ENCODE data around the gene KDM2A.
"Not testable (repeated sequence)": the region's sequence is repeated elsewhere in the genome, so short reads cannot be mapped to it uniquely, and the experiment has no call there.

The KDM2A gene

DNA sequence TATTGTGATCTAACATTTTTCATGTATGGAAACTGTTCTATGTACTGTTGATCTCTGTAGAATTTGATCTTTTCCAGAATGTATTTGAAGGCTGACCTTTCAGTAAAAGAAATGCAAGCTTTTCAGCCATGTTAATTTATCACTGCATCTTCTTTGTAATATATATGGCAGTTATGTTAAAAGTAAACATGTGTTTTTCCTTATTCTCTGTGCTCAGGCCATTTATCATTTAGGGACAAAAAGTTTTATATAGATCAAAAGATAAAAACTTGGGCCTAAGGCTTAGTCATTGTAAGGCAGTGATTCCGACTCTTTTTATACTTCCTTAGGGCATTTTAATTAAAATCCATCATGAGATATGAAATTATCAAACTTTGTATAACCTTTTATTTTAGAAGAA is 48.7 kb downstream of the KDM2A start:
- DNase-seq (ENCODE audit: low spot score): no peak

DNA sequence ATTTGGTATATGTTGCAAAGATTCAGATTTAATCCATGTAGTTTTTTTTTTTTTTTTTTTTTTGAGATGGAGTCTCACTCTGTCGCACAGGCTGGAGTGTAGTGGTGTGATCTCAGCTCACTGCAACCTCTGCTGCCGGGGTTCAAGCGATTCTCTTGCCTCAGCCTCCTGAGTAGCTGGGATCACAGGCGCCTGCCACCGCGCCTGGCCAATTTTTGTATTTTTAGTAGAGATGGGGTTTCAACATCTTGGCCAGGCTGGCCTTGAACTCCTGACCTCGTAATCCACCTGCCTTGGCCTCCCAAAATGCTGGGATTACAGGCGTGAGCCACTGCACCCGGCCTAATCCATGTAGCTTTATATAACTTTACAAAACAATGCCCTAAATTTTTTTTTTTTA is 49.8 kb downstream of the KDM2A start:
- not testable (repeated sequence) for DNase-seq (ENCODE audit: low spot score)

GRCh38 chr11:67174311-67174710 is 55.2 kb downstream of the KDM2A start:
- DNase-seq (ENCODE audit: low spot score): no peak

DNA sequence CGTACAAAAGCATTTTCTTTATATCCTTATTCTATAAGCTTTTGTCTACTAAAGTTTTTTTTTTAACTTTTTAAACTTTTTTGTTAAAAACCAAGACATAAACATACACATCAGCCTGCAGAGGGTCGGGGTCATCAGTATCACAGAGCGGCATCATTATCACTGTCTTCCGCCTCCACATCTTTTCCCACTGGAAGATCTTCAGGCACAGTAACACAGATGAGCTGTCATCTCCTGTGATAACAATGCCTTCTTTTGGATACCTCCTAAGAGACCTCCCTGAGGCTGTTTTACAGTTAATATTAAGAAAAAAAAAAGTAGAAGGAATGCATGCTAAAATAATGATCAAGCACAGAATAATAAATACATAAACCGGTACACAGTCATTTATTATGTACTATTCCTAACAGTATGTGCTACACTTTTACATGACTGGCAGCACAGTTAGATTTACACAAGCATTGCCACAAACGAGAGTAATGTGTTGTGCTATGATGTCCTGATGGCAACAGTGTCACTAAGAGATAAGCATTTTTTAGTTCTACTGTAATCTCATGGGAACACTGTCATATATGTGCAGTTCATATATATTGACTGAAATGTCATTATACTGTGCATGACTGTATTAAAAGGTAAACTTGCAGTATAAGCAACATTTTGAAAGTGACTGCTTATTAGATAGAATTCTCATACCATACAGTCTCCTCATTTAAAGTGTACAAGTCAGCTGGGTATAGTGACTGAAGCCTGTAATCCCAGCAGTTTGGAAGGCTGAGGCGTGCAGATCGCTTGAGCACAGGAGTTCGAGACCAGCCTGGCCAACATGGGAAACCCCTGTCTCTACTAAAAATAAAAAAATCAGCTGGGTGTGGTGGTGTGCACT is 58.6 kb downstream of the KDM2A start:
- DNase-seq (ENCODE audit: low spot score): no peak

DNA sequence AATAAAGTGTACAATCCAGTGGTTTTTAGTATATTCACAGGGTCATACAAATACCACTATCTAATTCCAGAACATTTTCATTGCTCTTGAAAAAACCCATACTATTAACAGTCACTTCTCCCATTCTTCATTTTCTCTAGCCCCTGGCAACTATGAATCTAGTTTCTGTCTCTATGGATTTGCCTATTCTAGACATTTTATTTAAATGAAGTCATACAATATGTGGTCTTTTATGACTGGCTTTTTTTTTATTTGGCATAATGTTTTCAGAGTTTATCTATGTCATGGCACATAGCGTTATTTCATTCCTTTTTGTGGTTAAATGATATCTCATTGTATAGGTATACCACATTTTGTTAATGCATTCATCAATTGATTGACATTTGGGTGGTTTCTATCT is 59.4 kb downstream of the KDM2A start:
- DNase-seq (ENCODE audit: low spot score): no peak

GRCh38 chr11:67178878-67179277 is 59.8 kb downstream of the KDM2A start:
- DNase-seq (ENCODE audit: low spot score): no peak

DNA sequence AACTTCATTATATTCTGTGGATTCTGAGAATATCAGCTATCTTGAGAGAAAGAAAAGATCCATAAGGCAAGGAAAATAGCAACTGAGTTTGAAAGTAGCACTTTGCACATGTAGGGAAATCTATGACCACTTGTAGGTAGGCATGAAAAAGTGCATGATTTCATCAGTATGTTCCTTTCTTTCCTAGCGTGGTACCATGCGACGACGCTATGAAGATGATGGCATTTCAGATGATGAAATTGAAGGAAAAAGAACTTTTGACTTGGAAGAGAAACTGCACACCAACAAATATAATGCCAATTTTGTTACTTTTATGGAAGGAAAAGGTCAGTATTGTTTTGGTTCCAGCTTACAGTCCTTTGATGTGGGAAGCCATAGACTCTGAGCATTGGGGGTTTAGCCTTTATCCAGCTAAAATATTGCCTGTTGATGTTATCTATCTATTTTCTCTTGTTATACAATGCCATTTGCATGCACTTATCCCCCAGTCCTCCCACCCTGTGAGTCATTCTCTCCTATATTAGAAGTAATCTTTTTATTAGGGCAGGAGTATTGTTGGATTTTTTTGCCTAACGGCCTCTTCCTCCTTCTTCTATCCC is 60.9 kb downstream of the KDM2A start:
- no peak for DNase-seq (ENCODE audit: low spot score)

- no peak for DNase-seq (ENCODE audit: low spot score)
Observed at GRCh38 chr11:67194096-67194495, 75.0 kb downstream of the KDM2A start.

GRCh38 chr11:67195971-67196456 is 77.0 kb downstream of the KDM2A start:
- peak; percentile 60 for DNase-seq (ENCODE audit: low spot score)

GRCh38 chr11:67197606-67198005 is 78.5 kb downstream of the KDM2A start:
- DNase-seq (ENCODE audit: low spot score): no peak

DNA sequence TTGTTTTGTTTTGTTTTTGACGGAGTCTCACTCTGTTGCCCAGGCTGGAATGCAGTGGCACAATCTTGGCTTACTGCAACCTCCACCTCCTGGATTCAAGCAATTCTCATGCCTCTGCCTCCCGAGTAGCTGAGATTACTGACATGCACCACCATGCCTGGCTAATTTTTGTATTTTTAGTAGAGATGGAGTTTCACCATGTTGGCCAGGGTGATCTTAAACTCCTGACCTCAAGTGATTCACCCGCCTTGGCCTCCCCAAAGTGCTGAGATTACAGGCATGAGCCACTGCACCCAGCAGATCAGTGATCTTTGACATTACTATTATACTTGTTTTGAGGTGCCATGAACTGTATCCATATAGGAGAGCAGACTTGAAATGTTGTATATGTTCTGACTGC is 79.7 kb downstream of the KDM2A start:
- DNase-seq (ENCODE audit: low spot score): not testable (repeated sequence)

DNA sequence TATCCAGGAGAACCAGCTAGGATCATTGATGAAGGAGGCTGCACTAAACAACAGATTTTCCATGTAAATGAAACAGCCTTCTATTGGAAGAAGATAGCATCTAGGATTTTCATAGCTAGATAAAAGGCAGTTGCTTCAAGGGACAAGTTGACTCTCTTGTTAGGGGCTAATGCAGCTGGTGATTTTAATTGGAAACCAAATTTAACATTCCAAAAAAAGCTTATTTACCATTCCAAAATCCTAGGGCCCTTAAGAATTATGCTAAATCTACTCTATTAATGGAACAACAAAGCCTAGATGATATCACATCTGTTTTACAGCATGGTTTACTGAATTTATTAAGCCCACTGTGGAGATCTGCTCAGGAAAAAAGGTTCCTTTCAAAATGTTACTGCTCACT is 80.7 kb downstream of the KDM2A start:
- DNase-seq (ENCODE audit: low spot score): no peak

DNA sequence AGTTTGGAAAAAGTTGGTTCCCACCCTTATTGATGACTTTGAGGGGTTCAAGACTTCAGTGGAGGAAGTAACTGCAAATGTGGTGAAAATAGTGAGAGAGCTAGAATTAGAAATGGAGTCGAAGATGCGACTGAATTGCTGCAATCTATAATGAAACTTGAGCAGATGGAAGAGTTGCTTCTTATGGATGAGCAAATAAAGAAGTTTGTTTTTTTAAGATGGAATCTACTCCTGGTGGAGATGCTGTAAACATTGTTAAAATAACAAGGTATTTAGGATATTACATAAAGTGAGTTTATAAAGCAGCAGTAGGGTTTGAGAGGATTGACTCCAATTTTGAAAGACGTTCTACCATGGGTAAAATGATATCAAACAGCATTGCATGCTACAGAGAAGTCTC is 83.0 kb downstream of the KDM2A start:
- DNase-seq (ENCODE audit: low spot score): no peak

GRCh38 chr11:67204822-67205221 is 85.8 kb downstream of the KDM2A start:
- no peak for DNase-seq (ENCODE audit: low spot score)

DNA sequence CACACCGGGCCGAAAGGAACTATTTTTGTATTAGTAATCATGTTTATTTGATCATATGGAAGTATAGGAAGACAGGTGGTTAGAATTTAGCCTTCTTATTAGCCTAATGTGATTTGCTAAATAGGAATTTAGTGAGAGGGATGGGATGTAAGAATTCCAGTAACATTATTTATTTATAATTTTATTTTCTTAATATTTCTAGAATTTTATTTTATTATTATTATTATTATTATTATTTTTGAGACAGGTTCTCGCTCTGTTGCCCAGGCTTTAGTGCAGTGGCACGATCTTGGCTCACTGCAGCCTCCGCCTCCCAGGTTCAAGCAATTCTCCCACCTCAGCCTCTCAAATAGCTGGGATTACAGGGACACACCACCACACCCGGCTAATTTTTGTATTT is 90.2 kb downstream of the KDM2A start:
- not testable (repeated sequence) for DNase-seq (ENCODE audit: low spot score)

DNA sequence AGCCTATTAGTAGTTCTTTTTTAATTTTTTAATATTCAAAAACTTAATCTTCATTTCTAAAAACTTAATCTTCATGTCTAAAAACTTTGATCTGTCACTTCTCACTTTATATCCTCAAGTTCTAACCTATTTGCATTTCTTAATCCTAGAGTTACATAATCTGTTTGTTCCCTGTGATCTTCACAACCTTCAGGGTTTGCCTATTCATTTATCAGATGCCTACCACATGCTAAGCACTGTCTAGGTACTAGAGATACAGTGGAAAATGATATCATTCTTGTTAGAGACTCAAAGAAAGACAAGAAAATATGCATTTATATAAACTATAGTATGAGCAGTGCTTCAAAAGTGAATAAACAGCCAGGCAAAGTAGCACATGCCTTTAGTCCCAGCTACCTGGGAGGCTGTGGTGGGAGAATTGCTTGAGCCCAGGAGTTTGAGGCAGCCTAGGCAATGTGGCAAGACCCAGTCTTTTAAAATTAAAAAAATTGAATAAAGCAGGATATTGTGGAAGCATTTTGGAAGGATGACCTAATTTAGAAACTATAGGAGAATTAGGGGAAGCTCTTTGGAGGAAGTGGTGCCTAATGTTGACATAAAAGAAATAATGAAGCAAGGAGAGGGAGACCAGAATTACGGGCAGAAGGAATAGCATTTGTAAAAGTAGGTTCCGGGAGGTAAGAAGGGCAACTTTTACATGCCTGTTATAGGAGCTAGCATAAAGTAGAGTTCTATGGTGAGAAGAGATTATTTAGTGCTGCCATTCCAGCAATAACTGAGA is 92.8 kb downstream of the KDM2A start:
- DNase-seq (ENCODE audit: low spot score): no peak

DNA sequence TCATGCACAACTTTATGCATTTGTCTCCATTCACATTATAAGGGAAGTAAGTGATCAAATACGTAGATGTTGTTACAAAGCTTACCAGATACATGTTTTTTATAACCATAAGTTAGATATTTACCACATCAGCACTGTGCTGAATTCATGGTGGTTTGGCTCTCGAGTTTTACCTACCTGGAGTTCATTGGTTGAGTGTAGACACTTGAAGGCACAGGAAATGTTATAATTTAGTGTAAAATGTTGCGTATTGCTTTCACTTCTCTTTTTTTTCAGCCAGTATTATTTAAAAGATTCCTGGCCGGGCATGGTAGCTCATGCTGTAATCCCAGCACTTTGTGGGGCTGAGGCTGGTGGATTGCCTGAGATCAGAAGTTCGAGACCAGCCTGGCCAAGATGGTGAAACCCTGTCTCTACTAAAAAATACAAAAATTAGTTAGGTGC is 94.1 kb downstream of the KDM2A start:
- no peak for DNase-seq (ENCODE audit: low spot score)

DNA sequence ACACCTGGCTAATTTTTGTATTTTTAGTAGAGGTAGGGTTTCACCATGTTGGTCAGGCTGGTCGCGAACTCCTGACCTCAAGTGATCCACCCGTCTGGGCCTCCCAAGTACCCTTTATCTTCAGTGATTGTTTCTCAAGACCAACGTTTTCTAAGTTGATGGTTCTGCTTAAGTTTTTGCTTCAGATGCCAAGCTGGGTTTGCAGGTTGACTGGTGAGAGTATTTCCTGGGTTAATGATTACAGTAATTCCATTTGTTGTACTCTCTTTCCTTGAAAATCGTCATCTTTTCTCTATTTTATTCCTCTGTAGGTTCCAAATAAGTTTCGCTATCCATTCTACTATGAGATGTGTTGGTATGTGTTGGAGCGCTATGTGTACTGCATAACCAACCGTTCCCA is 108.7 kb downstream of the KDM2A start:
- no peak for DNase-seq (ENCODE audit: low spot score)

- no peak for DNase-seq (ENCODE audit: low spot score)
Observed at GRCh38 chr11:67230406-67230805, 111.3 kb downstream of the KDM2A start.

DNA sequence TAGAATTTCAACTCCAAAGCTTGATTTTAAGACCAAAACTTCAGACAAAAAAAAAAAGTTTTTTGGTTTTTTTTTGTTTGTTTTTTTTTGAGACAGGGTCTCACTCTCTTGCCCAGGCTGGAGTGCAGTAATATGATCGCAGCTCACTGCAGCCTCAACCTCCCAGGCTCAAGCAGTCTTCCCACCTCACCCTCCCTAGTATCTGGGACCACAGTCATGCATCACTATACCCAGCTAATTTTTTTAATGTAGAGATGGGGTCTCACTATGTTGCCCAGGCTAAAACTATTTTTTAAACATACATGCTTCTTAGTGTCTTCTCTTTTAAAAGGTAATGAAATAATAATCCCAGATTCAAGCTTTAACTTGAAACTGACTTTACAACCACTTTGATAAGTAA is 111.8 kb downstream of the KDM2A start:
- no peak for DNase-seq (ENCODE audit: low spot score)

- DNase-seq (ENCODE audit: low spot score): no peak
Observed at GRCh38 chr11:67233584-67234190, 114.6 kb downstream of the KDM2A start.

DNA sequence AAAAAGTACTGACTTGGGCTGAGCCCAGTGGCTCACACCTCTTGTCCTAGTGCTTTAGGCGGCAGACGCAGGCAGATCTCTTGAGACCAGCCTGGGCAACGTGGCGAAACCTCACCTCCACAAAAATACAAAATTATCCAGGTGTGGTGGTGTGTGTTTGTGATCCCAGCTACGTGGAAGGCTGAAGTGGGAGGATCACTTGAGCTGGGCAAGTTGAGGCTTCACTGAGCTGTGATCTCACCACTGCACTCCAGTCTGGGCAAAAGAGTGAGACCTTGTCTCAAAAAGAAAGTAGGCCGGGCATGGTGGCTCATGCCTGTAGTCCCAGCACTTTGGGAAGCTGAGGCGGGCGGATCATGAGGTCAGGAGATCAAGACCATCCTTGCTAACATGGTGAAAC is 115.5 kb downstream of the KDM2A start:
- DNase-seq (ENCODE audit: low spot score): not testable (repeated sequence)
